K562 (cell line): ENCODE data around the gene SFRP2. TPM values are rescaled to one million over a fixed set of nuclear protein-coding genes. Genes with fewer than 3 reads are reported as not detected.

ENCODE experiments used
- ATAC-seq: fragments of 200-7000 bp; cut with Tn5 transposase; 3 replicates; pipeline ENCODE4 v1.9.1; 2020; ENCODE audit warnings: moderate library complexity
- BruUV-seq: library from RNA; stranded (reverse); fragments of 400-500 nt; replicated peaks from 2 replicates; lab custom pipeline; 2021; lab: Mats Ljungman, UMichigan
- CTCF ChIA-PET: fragments of 300-600 bp; formaldehyde crosslinking; extraction: SDS; loops from one replicate; lab custom pipeline; 2021; ENCODE audit warnings: low intra/inter-chr PET ratio; lab: Yijun Ruan, JAX
- POLR2A ChIA-PET: fragments of 300-600, 350-650 bp; sonication (Branson Sonifier 250); formaldehyde crosslinking; extraction: SDS; loops from one replicate; lab custom pipeline; 2021; ENCODE audit warnings: antibody characterized with exemption, inconsistent platforms; lab: Yijun Ruan, JAX
- DNase-seq, 4 experiments: peaks; one replicate each; pipeline versions ENCODE4 v3.0.0 to v3.0.0-alpha.2; 2011 to 2018; ENCODE audit warnings: low spot score in 3 of 4, mixed read lengths in 3 of 4; ENCODE audit errors: extremely low read depth in 1 of 4
- FAIRE-seq: peaks from 2 replicates; lab custom pipeline; 2011; peaks lifted over from hg19 to GRCh38; lab: Jason Lieb, UNC
- H2AFZ ChIP-seq: 2 replicates; pipeline ENCODE4 v1.6.0; 2011; ENCODE audit warnings: low read depth, low read length, control low read depth, inconsistent platforms
- H3K27ac ChIP-seq: fragments of 200-600 bp; 3 replicates; pipeline ENCODE4 v1.8.0; 2011; ENCODE audit warnings: low read depth, mild to moderate bottlenecking, control low read depth, inconsistent platforms, low read length, moderate library complexity, mixed read lengths; ENCODE audit errors: extremely low read depth
- H3K27me3 ChIP-seq, 2 experiments: fragments of 300-600 bp in 1 of 2; 2 replicates in 1 of 2; 3 replicates in 1 of 2; pipeline versions ENCODE4 v1.6.0 to v1.8.0; 2011; ENCODE audit warnings: inconsistent platforms in 2 of 2, low read length in 2 of 2, mild to moderate bottlenecking in 1 of 2, mixed read lengths in 1 of 2, moderate library complexity in 1 of 2; ENCODE audit not compliant: control insufficient read depth in 2 of 2, insufficient read depth in 2 of 2
- H3K36me3 ChIP-seq: fragments of 300-600 bp; 3 replicates; pipeline ENCODE4 v1.8.0; 2011; ENCODE audit warnings: mild to moderate bottlenecking, low read length, inconsistent platforms; ENCODE audit not compliant: control insufficient read depth, insufficient read depth
- H3K4me1 ChIP-seq, 2 experiments: fragments of 200-600 bp in 1 of 2; replicated peaks in 1 of 2; 2 replicates in 1 of 2; 3 replicates in 1 of 2; pipeline versions ENCODE4 v1.5.1 to v1.8.0; 2011; ENCODE audit warnings: inconsistent platforms in 2 of 2, low read length in 2 of 2, mild to moderate bottlenecking in 1 of 2, mixed read lengths in 1 of 2, moderate library complexity in 1 of 2; ENCODE audit not compliant: control insufficient read depth in 2 of 2, insufficient read depth in 2 of 2
- H3K4me2 ChIP-seq: 2 replicates; pipeline ENCODE4 v1.6.1; 2011; ENCODE audit warnings: low read length, control low read depth, inconsistent platforms, mixed read lengths; ENCODE audit not compliant: insufficient read depth
- H3K4me3 ChIP-seq: fragments of 200-600 bp; sonication (generic), shearing (Covaris generic); 2 replicates; pipeline ENCODE4 v1.5.1; 2016; ENCODE audit warnings: control low read depth, inconsistent platforms
- H3K79me2 ChIP-seq: fragments of 200-600 bp; 3 replicates; pipeline ENCODE4 v1.8.0; 2011; ENCODE audit warnings: low read length, inconsistent platforms; ENCODE audit not compliant: control insufficient read depth, insufficient read depth
- H3K9ac ChIP-seq, 2 experiments: 2 replicates each; pipeline versions ENCODE4 v1.6.0 to v1.6.1; 2011; ENCODE audit warnings: low read depth in 2 of 2, low read length in 2 of 2, control low read depth in 1 of 2, inconsistent platforms in 1 of 2, mild to moderate bottlenecking in 1 of 2, mixed read lengths in 1 of 2; ENCODE audit not compliant: insufficient read depth in 1 of 2
- H3K9me1 ChIP-seq: one replicate; pipeline ENCODE4 v1.6.0; 2011; ENCODE audit warnings: inconsistent platforms, mild to moderate bottlenecking, low read length, moderate library complexity; ENCODE audit not compliant: control insufficient read depth, insufficient read depth
- H3K9me3 ChIP-seq: replicated peaks from 2 replicates; pipeline ENCODE4 v1.5.1; 2011; ENCODE audit warnings: low read depth, low read length, inconsistent platforms; ENCODE audit not compliant: control insufficient read depth, insufficient read depth
- H4K20me1 ChIP-seq: replicated peaks from 2 replicates; pipeline ENCODE4 v1.6.1; 2011; ENCODE audit warnings: low read length, inconsistent platforms, mixed read lengths; ENCODE audit not compliant: control insufficient read depth, insufficient read depth
- CEBPB ChIP-seq: fragments of 450-650 bp; IDR thresholded peaks from 2 replicates; pipeline ENCODE4 v1.6.1; 2016; ENCODE audit warnings: missing genetic modification characterization, missing compliant biosample characterization
- ELF1 ChIP-seq: fragments of 200-800 bp; sonication (Bioruptor generic); IDR thresholded peaks from 2 replicates; pipeline ENCODE4 v1.6.1; 2016; ENCODE audit warnings: missing genetic modification characterization, missing compliant biosample characterization
- ELF4 ChIP-seq: fragments of 450-650 bp; formaldehyde crosslinking; IDR thresholded peaks from 2 replicates; pipeline ENCODE4 v1.4.0; 2022; ENCODE audit warnings: missing genetic modification characterization
- HDAC3 ChIP-seq: fragments of 450-650 bp; IDR thresholded peaks from 2 replicates; pipeline ENCODE4 v1.6.1; 2018; ENCODE audit warnings: borderline replicate concordance, mild to moderate bottlenecking, moderate library complexity; ENCODE audit not compliant: partially characterized antibody
- KAT2B ChIP-seq: IDR thresholded peaks from one replicate; pipeline ENCODE4 v1.6.1; 2012; ENCODE audit warnings: low read depth, mild to moderate bottlenecking, control low read depth, inconsistent platforms, low read length, moderate library complexity
- KAT7 ChIP-seq: sonication (generic); formaldehyde crosslinking; IDR thresholded peaks from 2 replicates; pipeline ENCODE4 v1.8.0; 2022; ENCODE audit warnings: missing genetic modification reagents, mild to moderate bottlenecking, borderline replicate concordance
- NONO ChIP-seq, 2 experiments: fragments of 200-400 bp in 1 of 2; fragments of 450-650 bp in 1 of 2; formaldehyde crosslinking in 1 of 2; IDR thresholded peaks; 2 replicates each; pipeline ENCODE4 v1.6.1; 2017; ENCODE audit warnings: low read depth in 2 of 2, mild to moderate bottlenecking in 2 of 2, moderate library complexity in 2 of 2, low read length in 1 of 2
- YBX1 ChIP-seq: fragments of 450-650 bp; IDR thresholded peaks from 2 replicates; pipeline ENCODE4 v1.7.1; 2016; ENCODE audit warnings: mild to moderate bottlenecking
- ZNF384 ChIP-seq: IDR thresholded peaks from 2 replicates; pipeline ENCODE4 v1.6.1; 2012; ENCODE audit warnings: low read depth, low read length, improper control_type of control experiment
- WGBS: fragments of 100-300 bp; shearing (Covaris generic); methylation state at CpG from one replicate; pipeline ENCODE4 v1.1.6; 2016; ENCODE audit warnings: low coverage, mixed read lengths; ENCODE audit not compliant: insufficient coverage; ENCODE audit errors: missing lambda C conversion rate; 5-methylcytosine and 5-hydroxymethylcytosine counted together
- in situ Hi-C: fragments of 300-500 bp; cut with MboI; formaldehyde crosslinking; loops from 4 replicates; pipeline ENCODE4 v1.15.0; 2018; ENCODE audit warnings: inconsistent platforms, mixed read lengths
- intact Hi-C: fragments of 100-400 bp; cut with micrococcal nuclease; formaldehyde crosslinking; loops from 2 replicates; pipeline ENCODE4 v1.14.2; 2022
- polyA plus RNA-seq, 8 experiments: library from polyadenylated mRNA; depleted of rRNA in 4 of 8; stranded (reverse) in 5 of 8; unstranded in 3 of 8; fragments of >200 nt; fragmentation: Nextera tagmentation in 2 of 8; fragmentation: Illumina TruSeq in 1 of 8; extraction: Ambion mirVana in 2 of 8; extraction: Trizol in 1 of 8; gene quantifications; 2 replicates each; pipeline versions ENCODE4 v1.2.1 to v1.2.3, GENCODE V29; 2011 to 2014; ENCODE audit warnings: inconsistent platforms in 1 of 8, missing spikeins in 1 of 8
- total RNA-seq, 7 experiments: library from RNA; depleted of rRNA in 6 of 7; stranded (reverse); fragments of >200 nt in 6 of 7; fragmentation: Illumina TruSeq in 2 of 7; extraction: Trizol in 2 of 7; gene quantifications; 2 replicates each; pipeline versions ENCODE4 v1.2.1 to v1.2.3, GENCODE V29; 2011 to 2021; ENCODE audit warnings: low replicate concordance in 1 of 7

The SFRP2 gene
- total and polyA plus RNA-seq, 9 of the 15 experiments (the other 6 are each of a cell fraction or from before 2014, with no cell fraction given) = 0.29 TPM; not detected in 8

- DNase-seq (no peak), ATAC-seq (no peak)
- H3K79me2 ChIP-seq = no peaks in the 10 kb centered on the region
- H2AFZ ChIP-seq = no peak overlapping the region
- H3K4me3 ChIP-seq = no peak overlapping the region
- no peaks in the 10 kb centered on the region for H3K9me1 ChIP-seq
- no peak overlapping the region for H3K9ac ChIP-seq
- in situ Hi-C loops = no loop called here
- CTCF ChIA-PET = no interaction called here
- no peaks in the 10 kb centered on the region for H3K9me3 ChIP-seq
- TF ChIP-seq KAT7 (CRISPR knock-in tag) = no peak
- no peak for TF ChIP-seq CEBPB (tag)
- no peak for TF ChIP-seq YBX1
- TF ChIP-seq ELF4 = no peak
- no peak for TF ChIP-seq NONO (IDR thresholded peaks at IDR 0.05; ENCODE audit: low read depth in 2 of 2, low read length in 1 of 2)
- TF ChIP-seq KAT2B = no peak
- TF ChIP-seq ZNF384 = no peak
- no peak for TF ChIP-seq ELF1 (tag)
- no peak for TF ChIP-seq HDAC3
- TF ChIP-seq, all 486 proteins: peak for 0
- no TSS peak for BruUV-seq
- Histone ChIP-seq H3K27me3 (peaks cover 37 to 60% of the 10 kb centered on the region in 2 experiments), H3K27ac (no peak overlapping the region), H4K20me1 (peaks cover 3% of the 10 kb centered on the region; the same call in 1 of the 2 replicates), H3K4me1 (peaks cover 0 to 30% of the 10 kb centered on the region in 2 experiments; a peak in 2 of 5 replicates), H3K4me2 (no peak overlapping the region), H3K36me3 (no peaks in the 10 kb centered on the region)
- POLR2A ChIA-PET = interaction anchor here (0.6 kb wide), 1 partner anchor 16 kb away, joined by 3 read pairs; no protein-coding TSS in a partner anchor
- FAIRE-seq = no peak
- WGBS = 22% methylated on average over 10 of the region's 10 CpGs
- intact Hi-C loops = no loop called here
Measured at GRCh38 chr4:153790500-153790865, 1.6 kb upstream of the SFRP2 start.
